ENCODE results near the gene TTC9.

- TF ChIP-seq CTCF (conservative IDR thresholded peaks at IDR 0.05; ENCODE audit: low read depth, low read length), result no peak
- TF ChIP-seq EZH2 (IDR thresholded peaks at IDR 0.05; ENCODE audit: borderline replicate concordance, low read depth, low read length, poor library complexity, severe bottlenecking), result no peak
Measured at GRCh38 chr14:70594461-70594860, 47.3 kb upstream of the TTC9 start.

Measured in A673 (cell line).